PC-3 (cell line): ENCODE results near the gene GALNT14.

Experiments
- CTCF ChIP-seq: fragments of 300-600 bp; sonication (generic); conservative IDR thresholded peaks from 2 replicates; pipeline ENCODE4 v1.5.1; 2017; ENCODE audit warnings: antibody characterized with exemption, low read depth, mild to moderate bottlenecking, low read length
- EZH2 ChIP-seq: fragments of 300-600 bp; sonication (generic); IDR thresholded peaks from one replicate; pipeline ENCODE4 v1.6.1; 2017; ENCODE audit warnings: antibody characterized with exemption, mild to moderate bottlenecking, low read length; ENCODE audit not compliant: unreplicated experiment
- EZH2phosphoT487 ChIP-seq: fragments of 300-600 bp; sonication (generic); IDR thresholded peaks from 2 replicates; pipeline ENCODE4 v1.6.1; 2018; ENCODE audit warnings: mild to moderate bottlenecking, antibody characterized with exemption, low read length, borderline replicate concordance

- no peak for TF ChIP-seq CTCF
- TF ChIP-seq EZH2phosphoT487: no peak
- no peak for TF ChIP-seq EZH2
Observed at GRCh38 chr2:30992781-30993180, 145.5 kb downstream of the GALNT14 start.
